Stimulated activated CD4-positive, alpha-beta T cell treated with anti-CD3 and anti-CD28 coated beads, Interleukin-2, amount 100 ng/mL, for 24 hours (primary cell): Measurements from ENCODE around the gene UBE2O.

Experiments used
- DNase-seq, 2 donors: peaks; one replicate each; pipeline ENCODE4 v3.0.0-alpha.2; 2020

UBE2O gene

GRCh38 chr17:76385892-76386786, 66.8 kb downstream of the UBE2O start:
- peak; percentile 89 to 90 for DNase-seq

- peak; percentile 42 to 56 for DNase-seq
These were observed 67.7 kb downstream of the UBE2O start for GRCh38 chr17:76384987-76385891.

GRCh38 chr17:76384222-76384986, 68.5 kb downstream of the UBE2O start, which contains the start of gene SPHK1:
SPHK1 (plus strand) TSS chr17:76384609; CDS start chr17:76385645, 1,036 bp downstream.
- DNase-seq: peak; percentile 69 to 82

- DNase-seq: peak; percentile 52 to 60
These were observed 69.3 kb downstream of the UBE2O start for GRCh38 chr17:76383546-76384221.

GRCh38 chr17:76382803-76383545, 70.0 kb downstream of the UBE2O start:
- peak; percentile 71 to 77 for DNase-seq

- DNase-seq: peak; percentile 33 to 49
These were observed 70.6 kb downstream of the UBE2O start for GRCh38 chr17:76382351-76382802.

GRCh38 chr17:76381633-76382350, 71.2 kb downstream of the UBE2O start:
- no peak for DNase-seq

- no peak for DNase-seq
These were observed 73.1 kb downstream of the UBE2O start for GRCh38 chr17:76379646-76380376.

GRCh38 chr17:76379275-76379641, 73.7 kb downstream of the UBE2O start:
- no peak for DNase-seq

- DNase-seq: no peak
These were observed 74.2 kb downstream of the UBE2O start for GRCh38 chr17:76378548-76379274.

- no peak for DNase-seq
These were observed 76.4 kb downstream of the UBE2O start for GRCh38 chr17:76376318-76377133.

GRCh38 chr17:76371656-76372628, 81.0 kb downstream of the UBE2O start:
- no peak for DNase-seq

- DNase-seq: no peak
These were observed 82.5 kb downstream of the UBE2O start for GRCh38 chr17:76370261-76370993.

GRCh38 chr17:76369804-76370203, 83.1 kb downstream of the UBE2O start:
- DNase-seq: no peak

GRCh38 chr17:76369379-76369778, 83.6 kb downstream of the UBE2O start:
- DNase-seq: no peak

GRCh38 chr17:76368545-76368944, 84.4 kb downstream of the UBE2O start:
- no peak for DNase-seq
